Measurements from ENCODE around the gene DAPL1. TPM values are rescaled to one million over a fixed set of nuclear protein-coding genes. Genes with fewer than 3 reads are reported as not detected.

The DAPL1 gene
- total RNA-seq, 1 experiment from 2014 or later, result not detected

- Mint-ChIP-seq H3K36me3 (ENCODE audit: insufficient read depth, unreplicated experiment) (no peaks in the 10 kb centered on the region), H3K9me3 (ENCODE audit: unreplicated experiment) (no peaks in the 10 kb centered on the region), H3K27me3 (ENCODE audit: insufficient read depth, unreplicated experiment) (no peaks in the 10 kb centered on the region), H3K4me3 (ENCODE audit: unreplicated experiment) (no peak overlapping the region), H3K4me1 (ENCODE audit: insufficient read depth, unreplicated experiment) (peaks cover 6% of the 10 kb centered on the region), H3K27ac (ENCODE audit: low read depth, unreplicated experiment) (no peak overlapping the region)
- no peak for DNase-seq (ENCODE audit: unreplicated experiment)
- no TSS peak for BruUV-seq (replicated peaks)
- intact Hi-C loops (cut with micrococcal nuclease), result no loop called here
- TF ChIP-seq, protein P1, sequence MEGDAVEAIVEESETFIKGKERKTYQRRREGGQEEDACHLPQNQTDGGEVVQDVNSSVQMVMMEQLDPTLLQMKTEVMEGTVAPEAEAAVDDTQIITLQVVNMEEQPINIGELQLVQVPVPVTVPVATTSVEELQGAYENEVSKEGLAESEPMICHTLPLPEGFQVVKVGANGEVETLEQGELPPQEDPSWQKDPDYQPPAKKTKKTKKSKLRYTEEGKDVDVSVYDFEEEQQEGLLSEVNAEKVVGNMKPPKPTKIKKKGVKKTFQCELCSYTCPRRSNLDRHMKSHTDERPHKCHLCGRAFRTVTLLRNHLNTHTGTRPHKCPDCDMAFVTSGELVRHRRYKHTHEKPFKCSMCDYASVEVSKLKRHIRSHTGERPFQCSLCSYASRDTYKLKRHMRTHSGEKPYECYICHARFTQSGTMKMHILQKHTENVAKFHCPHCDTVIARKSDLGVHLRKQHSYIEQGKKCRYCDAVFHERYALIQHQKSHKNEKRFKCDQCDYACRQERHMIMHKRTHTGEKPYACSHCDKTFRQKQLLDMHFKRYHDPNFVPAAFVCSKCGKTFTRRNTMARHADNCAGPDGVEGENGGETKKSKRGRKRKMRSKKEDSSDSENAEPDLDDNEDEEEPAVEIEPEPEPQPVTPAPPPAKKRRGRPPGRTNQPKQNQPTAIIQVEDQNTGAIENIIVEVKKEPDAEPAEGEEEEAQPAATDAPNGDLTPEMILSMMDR (IDR thresholded peaks at IDR 0.05; ENCODE audit: unreplicated experiment), result no peak
- CTCF ChIA-PET, result no interaction called here
- POLR2A ChIA-PET, result interaction anchor here (1.2 kb wide), 1 partner anchor 12 kb away, joined by 3 read pairs; no protein-coding TSS in a partner anchor
Observed at GRCh38 chr2:158799181-158799580, 4.1 kb downstream of the DAPL1 start.

- Mint-ChIP-seq H3K27me3 (ENCODE audit: insufficient read depth, unreplicated experiment) (no peaks in the 10 kb centered on the region), H3K9me3 (ENCODE audit: unreplicated experiment) (no peaks in the 10 kb centered on the region), H3K4me3 (ENCODE audit: unreplicated experiment) (no peak overlapping the region), H3K27ac (ENCODE audit: low read depth, unreplicated experiment) (no peak overlapping the region), H3K4me1 (ENCODE audit: insufficient read depth, unreplicated experiment) (no peaks in the 10 kb centered on the region), H3K36me3 (ENCODE audit: insufficient read depth, unreplicated experiment) (no peaks in the 10 kb centered on the region)
- ChIA-PET POLR2A (interaction anchor here (0.6 kb wide), 1 partner anchor 11 kb away, joined by 4 read pairs; no protein-coding TSS in a partner anchor), CTCF (interaction anchor here (0.6 to 1.4 kb wide), 4 partner anchors 8 to 703 kb away, joined by 3 to 4 read pairs (median 4); no protein-coding TSS in a partner anchor)
- BruUV-seq (replicated peaks), result no TSS peak
- TF ChIP-seq, protein P1 (IDR thresholded peaks at IDR 0.05; ENCODE audit: unreplicated experiment), result no peak
- DNase-seq (ENCODE audit: unreplicated experiment), result no peak
- intact Hi-C loops (cut with micrococcal nuclease), result no loop called here
Observed at GRCh38 chr2:158803506-158803905, 8.4 kb downstream of the DAPL1 start.

- H3K4me1 Mint-ChIP-seq (ENCODE audit: insufficient read depth, unreplicated experiment), result no peaks in the 10 kb centered on the region
- TF ChIP-seq, protein P1 (IDR thresholded peaks at IDR 0.05; ENCODE audit: unreplicated experiment), result no peak
- H3K4me3 Mint-ChIP-seq (ENCODE audit: unreplicated experiment), result no peak overlapping the region
- intact Hi-C loops (cut with micrococcal nuclease), result no loop called here
- H3K36me3 Mint-ChIP-seq (ENCODE audit: insufficient read depth, unreplicated experiment), result no peaks in the 10 kb centered on the region
- no peaks in the 10 kb centered on the region for H3K9me3 Mint-ChIP-seq (ENCODE audit: unreplicated experiment)
- H3K27me3 Mint-ChIP-seq (ENCODE audit: insufficient read depth, unreplicated experiment), result no peaks in the 10 kb centered on the region
- no TSS peak for BruUV-seq (replicated peaks)
- no peak for DNase-seq (ENCODE audit: unreplicated experiment)
- ChIA-PET POLR2A (interaction anchor here (0.6 kb wide), 1 partner anchor 9 kb away, joined by 3 read pairs; no protein-coding TSS in a partner anchor), CTCF (no interaction called here)
- H3K27ac Mint-ChIP-seq (ENCODE audit: low read depth, unreplicated experiment), result no peak overlapping the region
Observed at GRCh38 chr2:158805255-158805654, 10.1 kb downstream of the DAPL1 start.

DNA sequence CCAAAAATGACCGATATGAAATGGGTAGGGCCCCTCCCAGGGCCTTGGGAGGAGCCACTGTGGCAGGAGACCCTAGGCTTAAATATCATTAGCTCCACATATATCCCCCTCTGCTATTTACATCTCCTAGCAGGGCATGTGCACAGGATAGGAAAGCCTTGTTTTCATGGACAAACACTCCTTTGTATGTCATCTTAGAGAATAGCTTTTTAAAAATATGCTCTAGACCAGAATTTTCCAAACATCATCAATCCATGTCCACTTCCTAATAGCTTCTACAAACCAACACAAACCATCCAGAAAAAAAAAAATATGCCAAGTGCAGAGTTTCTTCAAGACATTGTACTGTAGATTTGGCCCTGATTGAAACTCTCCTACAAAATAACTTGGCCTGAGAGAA lies 10.8 kb downstream of the DAPL1 start:
- Mint-ChIP-seq H3K4me1 (ENCODE audit: insufficient read depth, unreplicated experiment) (no peaks in the 10 kb centered on the region), H3K9me3 (ENCODE audit: unreplicated experiment) (no peaks in the 10 kb centered on the region), H3K27me3 (ENCODE audit: insufficient read depth, unreplicated experiment) (no peaks in the 10 kb centered on the region), H3K4me3 (ENCODE audit: unreplicated experiment) (no peak overlapping the region), H3K36me3 (ENCODE audit: insufficient read depth, unreplicated experiment) (no peaks in the 10 kb centered on the region), H3K27ac (ENCODE audit: low read depth, unreplicated experiment) (no peak overlapping the region)
- CTCF ChIA-PET, result interaction anchor here (0.6 kb wide), 1 partner anchor 291 kb away, joined by 3 read pairs; no protein-coding TSS in a partner anchor
- TF ChIP-seq, protein P1 (IDR thresholded peaks at IDR 0.05; ENCODE audit: unreplicated experiment), result no peak
- intact Hi-C loops (cut with micrococcal nuclease), result no loop called here
- BruUV-seq (replicated peaks), result no TSS peak
- no peak for DNase-seq (ENCODE audit: unreplicated experiment)
- POLR2A ChIA-PET, result no interaction called here
